HK-2 (cell line): ENCODE measurements around the gene HABP2.

Source experiments
- DNase-seq: peaks from one replicate; pipeline ENCODE4 v3.0.0-alpha.2; 2018; ENCODE audit not compliant: unreplicated experiment

Gene HABP2

GRCh38 chr10:113552701-113553100, at the start of gene HABP2:
TSS of gene HABP2 (plus strand) at chr10:113553053. CDS start at chr10:113553122, 69 bp downstream.
- no peak for DNase-seq

GRCh38 chr10:113503930-113504329, 48.9 kb upstream of the HABP2 start:
- no peak for DNase-seq

GRCh38 chr10:113504423-113504822, 48.4 kb upstream of the HABP2 start:
- DNase-seq = no peak

- DNase-seq = no peak
Measured at GRCh38 chr10:113506476-113506875, 46.4 kb upstream of the HABP2 start.

GRCh38 chr10:113511419-113511818, 41.4 kb upstream of the HABP2 start:
- DNase-seq = no peak

- no peak for DNase-seq
Measured at GRCh38 chr10:113515161-113515560, 37.7 kb upstream of the HABP2 start.

- no peak for DNase-seq
Measured at GRCh38 chr10:113515601-113516000, 37.3 kb upstream of the HABP2 start.

- no peak for DNase-seq
Measured at GRCh38 chr10:113516061-113516460, 36.8 kb upstream of the HABP2 start.

- DNase-seq = no peak
Measured at GRCh38 chr10:113517165-113517900, 35.5 kb upstream of the HABP2 start.

GRCh38 chr10:113517901-113518260, 35.0 kb upstream of the HABP2 start:
- no peak for DNase-seq

- no peak for DNase-seq
Measured at GRCh38 chr10:113518415-113518814, 34.4 kb upstream of the HABP2 start.

- no peak for DNase-seq
Measured at GRCh38 chr10:113518816-113519591, 33.8 kb upstream of the HABP2 start.

- DNase-seq = no peak
Measured at GRCh38 chr10:113519681-113520115, 33.2 kb upstream of the HABP2 start.

- no peak for DNase-seq
Measured at GRCh38 chr10:113520261-113520660, 32.6 kb upstream of the HABP2 start.

GRCh38 chr10:113520690-113521474, 32.0 kb upstream of the HABP2 start:
- peak; percentile 58 for DNase-seq

- no peak for DNase-seq
Measured at GRCh38 chr10:113521475-113521795, 31.4 kb upstream of the HABP2 start.

- DNase-seq = no peak
Measured at GRCh38 chr10:113522460-113522859, 30.4 kb upstream of the HABP2 start.

GRCh38 chr10:113523071-113523470, 29.8 kb upstream of the HABP2 start:
- DNase-seq = no peak

GRCh38 chr10:113523628-113524027, 29.2 kb upstream of the HABP2 start:
- DNase-seq = no peak

GRCh38 chr10:113524120-113524519, 28.7 kb upstream of the HABP2 start:
- DNase-seq = no peak

GRCh38 chr10:113524539-113525490, 28.0 kb upstream of the HABP2 start:
- no peak for DNase-seq
